NCI-H1105 treated with DMSO at 0.1 percent for 48 hours (cell line): ENCODE measurements around the gene SALL1.

Source experiments
- DNase-seq: peaks from one replicate; lab custom pipeline; 2025; lab: John Stamatoyannopoulos, UW

The SALL1 gene

DNA sequence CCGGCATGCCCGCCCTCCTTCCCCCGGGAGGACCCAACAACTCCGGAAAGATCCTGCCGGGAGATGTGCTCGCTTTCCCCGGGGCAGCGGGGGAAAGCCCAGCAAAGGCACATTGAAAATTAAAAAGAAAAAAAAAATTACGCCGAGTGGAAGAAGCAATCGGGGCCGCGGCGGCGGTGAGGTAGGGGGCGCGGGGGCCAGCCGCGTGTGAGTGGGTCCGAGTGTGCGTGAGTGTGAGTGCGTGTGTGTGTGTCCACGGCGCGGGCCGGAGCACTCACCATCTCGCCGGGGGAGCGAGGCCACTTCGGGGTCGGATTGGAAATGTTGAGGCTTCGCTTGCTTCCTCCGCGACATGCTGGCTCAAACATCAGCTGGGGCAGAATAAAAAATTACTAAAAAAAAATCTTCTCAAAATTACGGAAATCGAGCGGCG is at the start of gene SALL1:
SALL1 (minus strand) TSS at position 383 of the 433 bp plus-strand sequence; CDS start at position 354, 29 bp downstream.
- DNase-seq, result peak; percentile 39

- DNase-seq, result no peak
Measured at GRCh38 chr16:51200793-51201192, 49.7 kb upstream of the SALL1 start.

DNA sequence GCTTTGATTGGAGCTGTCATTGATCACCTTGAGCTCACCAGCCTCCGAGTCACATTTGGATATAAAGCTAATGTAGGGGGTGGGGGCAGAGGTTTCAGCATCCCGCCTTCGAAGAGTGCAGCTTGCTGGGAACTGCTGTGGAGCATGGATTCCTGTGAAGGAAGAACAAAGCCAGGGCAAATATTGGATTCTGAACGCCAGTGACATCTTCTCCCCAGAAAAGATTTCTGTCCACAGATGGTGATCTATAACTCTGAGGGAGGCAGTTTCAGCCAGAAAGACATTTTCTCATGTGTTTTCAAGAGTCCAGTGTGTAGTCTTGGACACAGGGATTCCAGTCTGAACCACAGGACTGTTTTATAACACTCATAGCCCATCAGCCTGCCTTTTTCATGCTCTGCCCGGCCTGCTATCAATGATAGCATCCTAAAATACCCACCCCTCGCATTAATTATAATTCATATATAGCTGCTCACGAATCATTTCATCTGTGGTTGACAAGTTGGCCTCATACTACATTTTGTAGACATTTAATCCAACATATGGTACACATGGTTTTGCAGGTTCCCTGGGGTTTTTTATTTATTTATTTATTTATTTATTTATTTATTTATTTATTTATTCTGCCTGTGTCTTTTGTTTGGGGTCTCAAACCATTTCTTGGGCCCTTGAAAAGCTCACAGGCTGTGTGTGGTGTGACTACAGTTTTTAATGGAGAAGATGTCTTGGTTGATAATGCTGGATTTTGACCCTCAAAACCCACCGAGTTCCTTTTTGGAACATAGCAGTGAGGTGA is 47.1 kb upstream of the SALL1 start:
- no peak for DNase-seq

- DNase-seq, result no peak
Measured at GRCh38 chr16:51193879-51194278, 42.8 kb upstream of the SALL1 start.

DNA sequence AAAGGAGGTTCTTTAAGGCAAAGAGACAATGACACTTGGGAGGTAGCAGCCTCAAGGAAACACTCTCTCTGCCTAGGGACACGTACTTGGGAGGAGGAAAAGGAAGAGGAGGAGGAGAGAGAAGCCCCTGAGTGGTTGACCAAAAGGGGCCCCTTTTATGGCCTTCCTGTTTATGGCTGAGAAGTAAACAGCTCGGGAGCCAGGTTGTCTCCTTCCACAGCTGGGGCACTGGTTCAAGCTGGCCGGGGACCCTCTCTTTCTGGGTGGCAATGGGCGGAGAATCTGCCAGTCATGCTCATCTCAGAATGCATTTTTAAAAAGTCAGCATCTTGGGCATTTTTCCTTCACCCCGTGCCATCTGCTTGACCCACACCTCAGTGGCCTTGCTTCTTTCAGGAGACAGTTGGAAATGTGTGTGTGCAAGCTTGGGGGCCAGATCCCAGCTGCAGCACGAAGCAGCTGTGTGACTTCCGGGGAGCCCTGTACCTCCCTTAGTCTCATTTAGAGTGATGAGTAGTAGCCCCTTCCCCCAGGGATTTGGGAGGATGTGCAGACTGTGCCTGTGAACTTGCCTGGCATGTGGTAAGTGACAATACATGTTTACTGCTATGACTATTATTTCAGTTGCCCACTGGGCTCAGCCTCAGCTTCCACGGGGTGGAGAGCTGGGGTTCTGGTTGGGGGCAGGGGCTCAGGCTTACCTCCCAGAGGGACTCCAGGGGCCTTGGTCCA is 33.8 kb upstream of the SALL1 start:
- DNase-seq, result no peak

- DNase-seq, result no peak
Measured at GRCh38 chr16:51181503-51181811, 30.4 kb upstream of the SALL1 start.

GRCh38 chr16:51180719-51181502 is 29.8 kb upstream of the SALL1 start:
- no peak for DNase-seq

- no peak for DNase-seq
Measured at GRCh38 chr16:51175081-51175480, 24.0 kb upstream of the SALL1 start.

- peak; percentile 63 for DNase-seq
Measured at GRCh38 chr16:51172368-51172767, 21.3 kb upstream of the SALL1 start.

DNA sequence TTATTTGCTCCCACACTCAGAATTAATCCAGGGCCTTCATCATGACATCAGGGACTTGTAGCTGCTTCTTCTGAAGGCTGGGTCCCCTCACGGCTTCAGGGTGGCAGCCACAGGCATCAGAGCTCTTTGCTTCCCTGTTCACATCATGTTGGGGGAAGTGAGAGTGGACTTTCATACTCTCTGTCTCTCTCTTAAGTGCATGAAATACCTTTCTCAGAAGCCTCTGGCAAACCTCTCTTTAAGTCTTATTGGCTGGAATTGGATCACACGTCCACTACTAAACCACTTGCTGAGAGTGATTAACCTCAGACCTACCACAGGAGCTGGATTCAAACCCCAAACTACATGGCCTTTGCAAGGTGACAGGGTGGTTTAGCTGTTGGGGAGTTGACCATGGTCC is 17.7 kb upstream of the SALL1 start:
- no peak for DNase-seq

GRCh38 chr16:51167170-51167895 is 16.3 kb upstream of the SALL1 start:
- DNase-seq, result no peak

DNA sequence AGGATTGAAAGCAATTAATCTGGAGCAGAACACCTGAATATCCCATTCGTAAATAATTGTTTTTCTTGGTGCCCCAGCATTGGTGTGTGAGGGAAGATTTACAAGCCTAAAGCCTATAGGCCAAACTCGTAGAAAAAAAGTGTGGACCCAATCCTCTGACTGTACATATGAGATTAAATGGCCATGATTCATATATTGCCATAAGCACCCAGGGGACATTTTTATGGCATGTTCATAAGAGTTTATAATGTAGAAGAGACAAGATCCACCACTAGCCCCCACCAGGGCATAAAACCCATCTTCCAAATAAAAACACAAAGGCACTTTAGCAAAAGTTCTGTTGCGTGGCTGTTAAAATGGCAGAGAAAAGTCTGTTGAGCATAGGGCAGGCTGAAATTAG is 15.5 kb upstream of the SALL1 start:
- no peak for DNase-seq

- no peak for DNase-seq
Measured at GRCh38 chr16:51166091-51166490, 15.0 kb upstream of the SALL1 start.

- DNase-seq, result no peak
Measured at GRCh38 chr16:51165043-51165442, 14.0 kb upstream of the SALL1 start.

DNA sequence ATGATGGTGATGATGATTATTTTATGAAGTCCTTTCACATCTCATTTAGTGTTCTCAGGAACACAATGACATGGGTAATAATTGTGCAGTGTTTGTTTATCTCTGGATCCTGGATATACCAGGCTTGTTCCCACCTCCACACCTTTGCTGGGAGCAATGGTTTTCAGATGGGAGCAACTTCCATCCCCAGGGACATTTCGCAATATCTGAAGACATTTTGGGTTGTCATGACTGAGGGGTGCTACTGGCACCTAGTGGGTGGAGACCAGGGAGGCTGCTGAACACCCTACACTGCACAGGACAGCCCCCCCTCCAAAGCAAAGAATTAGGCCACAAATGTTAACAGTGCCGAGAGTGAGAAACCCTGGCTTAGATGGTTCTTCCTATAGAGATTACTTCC is 13.5 kb upstream of the SALL1 start:
- no peak for DNase-seq

- no peak for DNase-seq
Measured at GRCh38 chr16:51163894-51164566, 13.0 kb upstream of the SALL1 start.

GRCh38 chr16:51163366-51163765 is 12.3 kb upstream of the SALL1 start:
- DNase-seq, result no peak

DNA sequence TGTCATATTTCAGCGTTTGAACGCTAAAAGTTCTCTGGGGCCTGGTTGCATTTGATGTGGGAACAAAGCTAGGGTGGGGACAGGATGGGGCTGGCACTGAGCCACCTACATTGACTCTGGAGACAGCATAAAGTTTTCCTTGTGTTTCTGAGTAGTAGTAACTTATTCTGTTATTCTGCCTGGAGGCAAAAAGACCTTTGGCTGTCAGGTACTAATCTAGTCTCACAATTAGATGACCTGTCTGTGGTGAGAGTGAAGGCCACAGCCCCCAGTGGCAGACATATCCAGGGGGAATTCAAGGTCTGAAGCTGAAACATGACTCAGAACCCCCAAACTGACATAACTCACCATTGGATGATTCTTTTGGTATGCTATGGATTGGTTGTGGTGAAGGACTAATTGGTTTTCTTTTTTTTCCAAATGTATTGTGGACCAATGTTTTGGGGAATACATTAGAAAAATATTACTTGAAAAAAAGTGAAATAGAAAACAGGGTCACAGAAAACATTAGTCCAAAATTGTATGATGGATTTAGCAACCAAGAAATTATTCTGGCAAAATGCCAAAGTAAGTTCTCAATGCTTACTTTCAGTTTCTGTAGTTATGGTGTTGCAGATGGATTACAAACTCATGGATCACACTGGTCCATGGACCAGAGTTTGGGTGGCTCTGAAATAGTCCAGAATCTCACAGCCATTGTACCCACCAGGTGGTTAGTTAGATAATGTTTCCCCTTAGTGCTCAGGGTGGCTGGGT is 10.5 kb upstream of the SALL1 start:
- DNase-seq, result peak; percentile 16

DNA sequence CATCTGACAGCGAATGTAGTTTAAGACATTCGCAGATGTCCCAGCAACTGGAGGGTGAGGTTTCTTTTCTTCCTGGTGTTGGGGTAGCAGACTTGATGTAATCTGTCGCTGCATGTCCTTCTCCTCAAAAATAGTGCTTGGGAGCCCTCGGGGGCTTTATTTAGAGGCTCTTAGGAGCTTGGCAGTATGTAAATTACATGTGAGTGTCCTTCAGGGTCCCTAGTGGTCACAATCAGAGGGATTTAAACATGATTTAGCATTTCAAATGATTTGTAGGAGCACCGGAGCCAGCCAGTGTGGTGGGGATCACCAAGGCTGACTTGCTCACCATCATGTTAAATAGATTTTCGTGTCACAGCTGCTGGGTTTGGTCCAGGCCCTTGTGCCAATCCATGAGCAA is 8.8 kb upstream of the SALL1 start:
- DNase-seq, result no peak

DNA sequence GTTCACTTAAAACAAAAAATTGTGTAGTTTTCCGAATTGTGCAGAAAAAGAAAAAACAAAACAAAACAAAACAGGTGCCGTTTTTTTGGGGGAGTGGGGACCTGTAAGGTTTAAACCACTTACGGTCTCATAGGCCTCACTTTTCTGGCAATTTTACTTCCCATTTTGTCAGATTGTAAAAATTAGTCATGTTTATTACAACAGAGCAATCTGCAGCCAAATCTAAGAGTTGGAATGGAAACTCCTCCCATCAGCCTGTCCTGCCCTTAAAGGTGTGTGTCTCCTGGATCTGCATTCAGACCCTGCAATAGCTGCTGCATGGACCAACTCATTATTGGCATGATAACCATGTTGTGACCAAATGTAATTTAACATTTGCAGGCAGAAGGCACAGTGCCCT is 8.2 kb upstream of the SALL1 start:
- DNase-seq, result no peak

- DNase-seq, result no peak
Measured at GRCh38 chr16:51157698-51158097, 6.6 kb upstream of the SALL1 start.
